Measurements from ENCODE around the gene NFATC1. TPM values are rescaled to one million over a fixed set of nuclear protein-coding genes. Genes with fewer than 3 reads are reported as not detected.
A peak's percentile ranks its signal among the peaks of the same experiment; 100 is the strongest.

NFATC1 gene
- total RNA-seq, 1 donor from 2014 or later: 18.3 TPM

DNA sequence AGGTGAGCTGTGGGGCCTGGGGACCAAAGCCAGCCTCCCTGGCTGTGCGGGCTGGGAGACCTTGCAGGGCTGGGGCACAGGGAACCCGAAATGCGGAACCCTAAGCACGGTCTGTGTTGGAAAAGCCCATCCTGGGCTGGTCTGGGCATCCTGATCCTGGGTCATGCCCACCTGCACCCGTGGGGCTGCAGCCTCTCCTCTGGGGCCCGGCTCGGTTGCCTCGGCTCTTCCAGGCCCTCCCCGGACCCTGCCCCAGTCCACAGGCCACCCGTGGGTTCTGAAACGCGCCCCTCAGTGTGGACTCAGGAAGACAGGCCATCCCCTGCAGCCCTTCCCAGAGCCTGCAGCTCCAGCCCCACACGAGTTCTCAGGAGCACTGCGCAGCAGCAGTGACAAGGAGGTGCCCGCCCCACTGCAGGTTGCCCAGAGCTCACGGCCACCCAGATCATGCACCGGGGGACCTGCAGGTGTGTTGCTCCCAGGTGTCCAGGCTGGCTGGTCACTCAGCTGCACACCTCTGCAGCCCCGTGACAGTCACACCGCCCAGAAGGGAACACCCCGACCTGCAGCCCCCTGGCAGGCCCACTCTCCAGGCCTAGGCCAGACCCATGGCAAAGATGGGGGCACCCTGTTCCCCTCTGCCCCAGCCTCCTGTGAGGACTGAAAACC is 12.2 kb upstream of the NFATC1 start:
- DNase-seq: no peak
- intact Hi-C loops (cut with micrococcal nuclease): no loop called here

DNA sequence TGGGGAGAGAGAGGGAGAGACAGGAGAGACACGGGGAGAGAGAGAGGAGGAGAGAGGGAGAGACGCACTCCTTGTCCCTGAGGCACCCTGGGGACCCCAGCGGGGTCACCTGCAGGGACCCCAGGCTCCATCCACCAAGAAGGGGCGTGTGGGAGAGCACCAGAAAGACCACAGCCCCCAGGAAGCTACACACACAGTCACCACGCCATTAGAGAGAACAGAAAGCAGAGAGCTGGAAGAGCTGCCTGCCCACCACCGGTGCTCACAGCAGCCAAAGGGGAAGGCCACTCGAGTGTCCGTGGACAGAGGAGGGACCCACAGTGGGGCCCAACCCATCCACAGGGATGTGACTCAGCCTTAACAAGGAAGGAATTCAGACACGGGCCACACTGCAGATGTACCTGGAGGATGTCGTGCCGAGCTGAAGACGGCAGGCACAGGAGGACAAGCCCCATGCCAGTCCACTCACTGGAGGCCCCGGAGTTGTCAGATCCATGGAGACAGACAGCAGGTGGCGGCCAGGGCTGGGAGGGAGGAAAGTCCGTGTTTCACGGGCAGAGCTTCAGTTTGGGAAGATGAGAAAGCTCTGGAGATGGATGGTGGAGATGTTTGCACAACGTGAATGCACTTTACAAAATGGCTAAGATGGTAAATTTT is 11.5 kb upstream of the NFATC1 start:
- Histone ChIP-seq H3K36me3 (no peaks in the 10 kb centered on the region), H3K4me3 (no peak overlapping the region), H3K27ac (replicated peaks) (no peak overlapping the region), H3K4me1 (peaks cover 1% of the 10 kb centered on the region), H3K27me3 (ENCODE audit: low read depth) (peaks cover 38% of the 10 kb centered on the region), H3K9me3 (replicated peaks) (no peaks in the 10 kb centered on the region)
- intact Hi-C loops (cut with micrococcal nuclease): no loop called here
- DNase-seq: no peak
- TF ChIP-seq, protein P1, sequence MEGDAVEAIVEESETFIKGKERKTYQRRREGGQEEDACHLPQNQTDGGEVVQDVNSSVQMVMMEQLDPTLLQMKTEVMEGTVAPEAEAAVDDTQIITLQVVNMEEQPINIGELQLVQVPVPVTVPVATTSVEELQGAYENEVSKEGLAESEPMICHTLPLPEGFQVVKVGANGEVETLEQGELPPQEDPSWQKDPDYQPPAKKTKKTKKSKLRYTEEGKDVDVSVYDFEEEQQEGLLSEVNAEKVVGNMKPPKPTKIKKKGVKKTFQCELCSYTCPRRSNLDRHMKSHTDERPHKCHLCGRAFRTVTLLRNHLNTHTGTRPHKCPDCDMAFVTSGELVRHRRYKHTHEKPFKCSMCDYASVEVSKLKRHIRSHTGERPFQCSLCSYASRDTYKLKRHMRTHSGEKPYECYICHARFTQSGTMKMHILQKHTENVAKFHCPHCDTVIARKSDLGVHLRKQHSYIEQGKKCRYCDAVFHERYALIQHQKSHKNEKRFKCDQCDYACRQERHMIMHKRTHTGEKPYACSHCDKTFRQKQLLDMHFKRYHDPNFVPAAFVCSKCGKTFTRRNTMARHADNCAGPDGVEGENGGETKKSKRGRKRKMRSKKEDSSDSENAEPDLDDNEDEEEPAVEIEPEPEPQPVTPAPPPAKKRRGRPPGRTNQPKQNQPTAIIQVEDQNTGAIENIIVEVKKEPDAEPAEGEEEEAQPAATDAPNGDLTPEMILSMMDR (IDR thresholded peaks at IDR 0.05; ENCODE audit: borderline replicate concordance): peak; percentile 21

More for the DNA sequence above, 12.2 kb upstream of the NFATC1 start:
- no peaks in the 10 kb centered on the region for H3K9me3 ChIP-seq (replicated peaks)
- H3K4me1 ChIP-seq: peaks cover 4% of the 10 kb centered on the region
- H3K27me3 ChIP-seq (ENCODE audit: low read depth): peaks cover 31% of the 10 kb centered on the region
- TF ChIP-seq, protein P1 (IDR thresholded peaks at IDR 0.05; ENCODE audit: borderline replicate concordance): no peak
- H3K36me3 ChIP-seq: peaks cover under 1% of the 10 kb centered on the region
- no peak overlapping the region for H3K27ac ChIP-seq (replicated peaks)
- no peak overlapping the region for H3K4me3 ChIP-seq

DNA sequence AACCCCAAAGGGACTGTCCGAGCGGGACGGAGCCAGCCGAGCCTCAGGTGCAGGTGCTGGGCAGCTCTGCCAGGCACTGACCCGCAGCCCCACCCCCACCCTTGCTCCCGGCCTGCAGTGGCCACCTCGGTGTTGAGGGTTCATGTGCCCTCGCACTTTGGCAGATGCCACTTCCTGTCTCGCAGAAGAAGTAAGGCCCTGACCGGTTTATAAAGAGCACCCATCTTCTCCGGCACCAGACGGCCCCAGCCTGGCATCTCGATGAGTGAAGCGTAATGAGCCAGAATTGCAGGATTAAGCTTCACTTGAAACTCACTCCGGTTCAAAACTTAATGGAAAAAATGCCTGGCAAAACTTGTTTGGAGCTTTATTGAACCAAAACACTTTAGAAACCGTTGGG is 10.9 kb upstream of the NFATC1 start:
- DNase-seq: no peak
- intact Hi-C loops (cut with micrococcal nuclease): loop anchor here (5.0 kb wide), 1 partner anchor 142 kb away; no protein-coding TSS in a partner anchor
- Histone ChIP-seq H3K4me1 (no peaks in the 10 kb centered on the region), H3K9me3 (replicated peaks) (no peaks in the 10 kb centered on the region), H3K27ac (replicated peaks) (no peak overlapping the region), H3K27me3 (ENCODE audit: low read depth) (peaks cover 44% of the 10 kb centered on the region), H3K36me3 (no peaks in the 10 kb centered on the region), H3K4me3 (no peak overlapping the region)
- TF ChIP-seq, protein P1 (IDR thresholded peaks at IDR 0.05; ENCODE audit: borderline replicate concordance): no peak

DNA sequence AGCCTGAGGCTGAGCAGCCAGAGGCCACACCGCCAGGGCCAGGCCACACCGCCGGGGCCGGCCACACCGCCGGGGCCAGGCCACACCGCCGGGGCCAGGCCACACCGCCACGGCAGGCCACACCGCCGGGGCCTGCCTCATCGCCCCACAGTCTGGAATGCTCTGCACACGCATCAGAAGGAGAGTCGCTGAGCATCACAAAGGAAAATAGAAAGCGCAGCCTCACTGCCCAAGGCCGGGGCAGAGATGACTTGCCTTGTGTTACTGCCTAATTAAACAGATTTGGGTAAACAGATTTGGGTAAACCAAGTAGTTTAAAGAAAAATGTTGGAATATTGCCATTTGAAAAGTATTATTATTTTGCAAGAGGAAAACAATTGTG is 10.4 kb upstream of the NFATC1 start:
- Histone ChIP-seq H3K4me3 (no peak overlapping the region), H3K27me3 (ENCODE audit: low read depth) (peaks cover 46% of the 10 kb centered on the region), H3K9me3 (replicated peaks) (no peaks in the 10 kb centered on the region), H3K27ac (replicated peaks) (no peak overlapping the region), H3K36me3 (no peaks in the 10 kb centered on the region), H3K4me1 (no peaks in the 10 kb centered on the region)
- intact Hi-C loops (cut with micrococcal nuclease): loop anchor here (5.0 kb wide), 1 partner anchor 142 kb away; no protein-coding TSS in a partner anchor
- DNase-seq: no peak
- TF ChIP-seq, protein P1 (IDR thresholded peaks at IDR 0.05; ENCODE audit: borderline replicate concordance): no peak

DNA sequence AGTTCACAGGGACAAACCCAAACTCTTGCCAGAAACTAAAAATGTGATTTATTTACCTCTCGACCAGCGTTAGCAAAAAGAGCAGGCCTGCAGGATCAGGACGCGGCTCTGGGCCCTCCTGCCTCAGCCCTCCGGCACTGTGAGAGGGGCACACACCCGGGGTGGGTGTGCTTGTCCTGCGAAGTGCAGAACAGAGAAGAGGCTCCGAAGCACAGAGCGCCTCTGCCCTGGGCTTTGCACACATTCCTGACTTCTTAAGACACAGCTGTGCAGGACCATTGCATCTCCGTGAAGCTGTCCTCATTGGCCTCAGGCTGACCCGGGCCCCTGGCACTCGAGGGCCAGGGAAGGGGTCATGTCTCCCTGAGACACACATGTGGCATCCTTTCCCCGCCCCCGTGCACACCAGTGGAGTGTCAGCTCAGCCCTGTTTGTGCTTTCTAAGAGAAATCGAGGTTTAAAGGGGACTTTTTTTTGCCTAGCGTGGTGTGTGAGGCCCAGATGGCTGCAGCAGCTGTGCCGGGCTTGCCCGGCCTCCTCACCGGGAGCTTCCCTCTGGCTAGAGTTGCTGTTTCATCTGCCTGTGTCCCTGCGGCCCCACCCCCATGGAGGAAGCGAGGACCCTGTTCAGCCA is 9.9 kb upstream of the NFATC1 start:
- Histone ChIP-seq H3K4me1 (no peaks in the 10 kb centered on the region), H3K36me3 (no peaks in the 10 kb centered on the region), H3K9me3 (replicated peaks) (no peaks in the 10 kb centered on the region), H3K27ac (replicated peaks) (no peak overlapping the region), H3K4me3 (no peak overlapping the region), H3K27me3 (ENCODE audit: low read depth) (peaks cover 48% of the 10 kb centered on the region)
- intact Hi-C loops (cut with micrococcal nuclease): loop anchor here (5.0 kb wide), 1 partner anchor 141 kb away; no protein-coding TSS in a partner anchor
- DNase-seq: no peak
- TF ChIP-seq, protein P1 (IDR thresholded peaks at IDR 0.05; ENCODE audit: borderline replicate concordance): no peak

Data from left ventricle myocardium inferior (tissue), 1 donor.